T-cell (primary cell): ENCODE data around the gene SCAPER. TPM values are rescaled to one million over a fixed set of nuclear protein-coding genes. Genes with fewer than 3 reads are reported as not detected.
"Not testable (repeated sequence)": the region's sequence is repeated elsewhere in the genome, so short reads cannot be mapped to it uniquely, and the experiment has no call there.

Experiments
- ATAC-seq, 4 experiments: fragments of 200-7000 bp in 3 of 4; fragments of 150-1000 bp in 1 of 4; cut with Tn5 transposase; replicated peaks in 1 of 4; 1 replicate in 3 of 4; 2 replicates in 1 of 4; pipeline ENCODE4 v1.10.0; 2021; ENCODE audit warnings: moderate library complexity in 3 of 4, mild to moderate bottlenecking in 2 of 4, moderate number of reproducible peaks in 1 of 4
- CTCF ChIA-PET, 2 donors: fragments of 300-600 bp; sonication (Branson Sonifier 250); formaldehyde crosslinking; loops; one replicate each; lab custom pipeline; 2022; ENCODE audit warnings: antibody characterized with exemption in 2 of 2; lab: Charles Lee
- POLR2A ChIA-PET, 2 donors: fragments of 300-600 bp; sonication (Branson Sonifier 250); formaldehyde crosslinking; loops; one replicate each; lab custom pipeline; 2022; ENCODE audit warnings: antibody characterized with exemption in 2 of 2; lab: Charles Lee
- DNase-seq, 35 experiments: peaks; one replicate each; pipeline versions ENCODE4 v3.0.0 to v3.0.0-alpha.2; 2013 to 2023
- H3K27ac ChIP-seq: one replicate; pipeline ENCODE4 v1.5.1; 2013; ENCODE audit warnings: low read length
- H3K27me3 ChIP-seq, 2 experiments: replicated peaks in 1 of 2; 1 replicate in 1 of 2; 2 replicates in 1 of 2; pipeline versions ENCODE4 v1.6.1 to v1.7.0; 2013; ENCODE audit warnings: low read length in 1 of 2, mixed read lengths in 1 of 2; ENCODE audit not compliant: control insufficient read depth in 2 of 2, insufficient read depth in 2 of 2; ENCODE audit errors: extremely low read depth in 1 of 2
- H3K36me3 ChIP-seq, 2 donors: 1 replicate in 1 of 2; 2 replicates in 1 of 2; pipeline versions ENCODE4 v1.6.1 to v1.7.0; 2013; ENCODE audit warnings: low read length in 1 of 2; ENCODE audit not compliant: control insufficient read depth in 2 of 2, insufficient read depth in 1 of 2; ENCODE audit errors: extremely low read depth in 1 of 2
- H3K4me1 ChIP-seq, 2 experiments: 1 replicate in 1 of 2; 2 replicates in 1 of 2; pipeline versions ENCODE4 v1.6.1 to v1.7.0; 2013; ENCODE audit warnings: low read length in 2 of 2, mixed read lengths in 1 of 2; ENCODE audit not compliant: insufficient read depth in 2 of 2, control insufficient read depth in 1 of 2; ENCODE audit errors: extremely low read depth in 1 of 2
- H3K4me3 ChIP-seq, 2 donors: 1 replicate in 1 of 2; 2 replicates in 1 of 2; pipeline versions ENCODE4 v1.5.1 to v1.7.0; 2013; ENCODE audit warnings: mild to moderate bottlenecking in 2 of 2, low read length in 1 of 2, moderate library complexity in 1 of 2; ENCODE audit not compliant: control insufficient read depth in 1 of 2; ENCODE audit errors: extremely low read depth in 1 of 2
- H3K9me3 ChIP-seq: 2 replicates; pipeline ENCODE4 v1.7.0; 2013
- H3K27ac Mint-ChIP-seq, 2 donors: one replicate each; pipeline ENCODE4 v1.8.0; 2020 to 2021; ENCODE audit warnings: mild to moderate bottlenecking in 2 of 2, mixed read lengths in 2 of 2
- H3K27me3 Mint-ChIP-seq, 2 donors: one replicate each; pipeline ENCODE4 v1.8.0; 2021 to 2022; ENCODE audit warnings: mixed read lengths in 2 of 2
- H3K36me3 Mint-ChIP-seq: one replicate; pipeline ENCODE4 v1.8.0; 2021; ENCODE audit warnings: mixed read lengths
- H3K4me1 Mint-ChIP-seq, 3 donors: one replicate each; pipeline ENCODE4 v1.8.0; 2020 to 2022; ENCODE audit warnings: mixed read lengths in 3 of 3, mild to moderate bottlenecking in 1 of 3
- H3K4me3 Mint-ChIP-seq, 3 donors: one replicate each; pipeline ENCODE4 v1.8.0; 2020 to 2022; ENCODE audit warnings: mild to moderate bottlenecking in 3 of 3, mixed read lengths in 3 of 3, moderate library complexity in 3 of 3
- H3K9me3 Mint-ChIP-seq, 3 donors: one replicate each; pipeline ENCODE4 v1.8.0; 2020 to 2022; ENCODE audit warnings: mixed read lengths in 3 of 3
- WGBS: methylation state at CpG from one replicate; pipeline ENCODE4 v1.1.5; 2013; ENCODE audit warnings: missing lambda C conversion rate; ENCODE audit not compliant: insufficient coverage; 5-methylcytosine and 5-hydroxymethylcytosine counted together
- total RNA-seq, 35 experiments: library from RNA in 6 of 35; stranded (reverse) in 6 of 35; fragments of 120-200 nt in 1 of 35; gene quantifications; one replicate each; pipeline versions ENCODE4 v1.2.1 to v1.2.4 and lab custom pipeline; 2013 to 2026

SCAPER gene
- total RNA-seq, 5 donors from 2014 or later (not counting 1 experiment from before 2014, with no cell fraction given), result 32.5 to 59.4 (median 44.1) TPM

GRCh38 chr15:76447728-76448441 is 457.3 kb downstream of the SCAPER start:
- DNase-seq (no peak), ATAC-seq (no peak)
- Mint-ChIP-seq H3K27ac (no peak overlapping the region), H3K36me3 (peaks cover 35% of the 10 kb centered on the region), H3K4me1 (no peaks in the 10 kb centered on the region), H3K9me3 (no peaks in the 10 kb centered on the region), H3K27me3 (no peaks in the 10 kb centered on the region), H3K4me3 (no peak overlapping the region)
- H3K9me3 ChIP-seq, result no peaks in the 10 kb centered on the region
- no peak overlapping the region for H3K4me3 ChIP-seq
- ChIA-PET POLR2A (no interaction called here), CTCF (no interaction called here)
- WGBS, result 64% methylated on average over 1 of the region's 2 CpGs
- peaks cover 0 to 3% of the 10 kb centered on the region in 2 donors for H3K36me3 ChIP-seq
- no peak overlapping the region for H3K27ac ChIP-seq
- H3K27me3 ChIP-seq, result no peaks in the 10 kb centered on the region
- no peaks in the 10 kb centered on the region for H3K4me1 ChIP-seq

- DNase-seq, result no peak
- H3K4me3 ChIP-seq, result no peak overlapping the region
- Mint-ChIP-seq H3K27ac (no peak overlapping the region), H3K36me3 (peaks cover 22% of the 10 kb centered on the region), H3K4me3 (no peak overlapping the region), H3K27me3 (no peaks in the 10 kb centered on the region), H3K9me3 (no peaks in the 10 kb centered on the region), H3K4me1 (no peaks in the 10 kb centered on the region)
- CTCF ChIA-PET, result no interaction called here
- POLR2A ChIA-PET, result no interaction called here
- no CpG with 5 or more reads among the region's 3 CpGs for whole genome bisulfite sequencing
- no peaks in the 10 kb centered on the region for H3K36me3 ChIP-seq
- no peaks in the 10 kb centered on the region for H3K27me3 ChIP-seq
- H3K4me1 ChIP-seq, result no peaks in the 10 kb centered on the region
- H3K27ac ChIP-seq, result no peak overlapping the region
- H3K9me3 ChIP-seq, result no peaks in the 10 kb centered on the region
- no peak for ATAC-seq
These were observed 464.7 kb downstream of the SCAPER start for GRCh38 chr15:76440441-76440840.

- H3K4me3 Mint-ChIP-seq, result no peak overlapping the region
- H3K9me3 ChIP-seq, result no peaks in the 10 kb centered on the region
- no peak overlapping the region for H3K4me3 ChIP-seq
- H3K4me1 ChIP-seq, result no peaks in the 10 kb centered on the region
- H3K36me3 Mint-ChIP-seq, result peaks cover 18% of the 10 kb centered on the region
- H3K9me3 Mint-ChIP-seq, result no peaks in the 10 kb centered on the region
- ChIA-PET POLR2A (no interaction called here), CTCF (no interaction called here)
- DNase-seq (no peak), ATAC-seq (no peak)
- no peaks in the 10 kb centered on the region for H3K36me3 ChIP-seq
- H3K27me3 ChIP-seq, result no peaks in the 10 kb centered on the region
- H3K27me3 Mint-ChIP-seq, result no peaks in the 10 kb centered on the region
- H3K4me1 Mint-ChIP-seq, result peaks cover 0 to 1% (median 0%) of the 10 kb centered on the region in 3 donors
- no peak overlapping the region for H3K27ac ChIP-seq
- H3K27ac Mint-ChIP-seq, result no peak overlapping the region
These were observed 465.6 kb downstream of the SCAPER start for GRCh38 chr15:76439542-76439941.

- H3K4me3 ChIP-seq, result no peak overlapping the region
- Mint-ChIP-seq H3K36me3 (peaks cover 56% of the 10 kb centered on the region), H3K4me1 (peaks cover 0 to 1% (median 0%) of the 10 kb centered on the region in 3 donors), H3K9me3 (no peaks in the 10 kb centered on the region), H3K27me3 (no peaks in the 10 kb centered on the region), H3K4me3 (no peak overlapping the region), H3K27ac (no peak overlapping the region)
- no peaks in the 10 kb centered on the region for H3K9me3 ChIP-seq
- ChIA-PET POLR2A (no interaction called here), CTCF (no interaction called here)
- peaks cover 2% of the 10 kb centered on the region in 2 donors for H3K36me3 ChIP-seq
- no peak for DNase-seq
- WGBS, result no CpG with 5 or more reads among the region's 3 CpGs
- H3K4me1 ChIP-seq, result no peaks in the 10 kb centered on the region
- no peaks in the 10 kb centered on the region for H3K27me3 ChIP-seq
- no peak for ATAC-seq
- no peak overlapping the region for H3K27ac ChIP-seq
These were observed 471.2 kb downstream of the SCAPER start for GRCh38 chr15:76433798-76434400.

- POLR2A ChIA-PET, DNase-seq: not testable (repeated sequence)
These were observed 472.1 kb downstream of the SCAPER start for GRCh38 chr15:76433036-76433435.

GRCh38 chr15:76432604-76433003 is 472.5 kb downstream of the SCAPER start:
- no peak for DNase-seq
- Mint-ChIP-seq H3K27me3 (no peaks in the 10 kb centered on the region), H3K36me3 (peaks cover 67% of the 10 kb centered on the region), H3K27ac (no peak overlapping the region), H3K9me3 (peaks cover 0 to 8% (median 7%) of the 10 kb centered on the region in 3 donors), H3K4me3 (no peak overlapping the region), H3K4me1 (peaks cover 0 to 1% (median 0%) of the 10 kb centered on the region in 3 donors)
- no peak overlapping the region for H3K27ac ChIP-seq
- H3K27me3 ChIP-seq, result no peaks in the 10 kb centered on the region
- H3K36me3 ChIP-seq, result peaks cover 2% of the 10 kb centered on the region in 2 donors
- ChIA-PET CTCF (interaction anchor here in 1 of 2 donors (0.5 to 0.6 kb wide), 2 partner anchors 193 to 226 kb away, joined by 3 to 5 read pairs; no protein-coding TSS in a partner anchor), POLR2A (no interaction called here)
- 83% methylated on average over 1 of the region's 1 CpG for WGBS
- ATAC-seq, result no peak
- H3K4me1 ChIP-seq, result no peaks in the 10 kb centered on the region
- no peaks in the 10 kb centered on the region for H3K9me3 ChIP-seq
- no peak overlapping the region for H3K4me3 ChIP-seq

More at GRCh38 chr15:76433036-76433435, 472.1 kb downstream of the SCAPER start:
- not testable (repeated sequence) for H3K9me3 Mint-ChIP-seq, H3K27ac Mint-ChIP-seq, H3K9me3 ChIP-seq, H3K4me1 Mint-ChIP-seq, H3K4me1 ChIP-seq, ATAC-seq, H3K4me3 Mint-ChIP-seq, H3K36me3 ChIP-seq, H3K4me3 ChIP-seq, H3K27me3 ChIP-seq, H3K27me3 Mint-ChIP-seq, H3K27ac ChIP-seq
- H3K36me3 Mint-ChIP-seq, result peaks cover 65% of the 10 kb centered on the region
- no CpG with 5 or more reads among the region's 1 CpG for WGBS
- CTCF ChIA-PET, result interaction anchor here in 1 of 2 donors (0.6 kb wide), 1 partner anchor 193 kb away, joined by 3 read pairs; no protein-coding TSS in a partner anchor
